ENCODE data around the gene TNIK. TPM values are rescaled to one million over a fixed set of nuclear protein-coding genes. Genes with fewer than 3 reads are reported as not detected.

TNIK gene
- total and polyA plus RNA-seq, 8 donors: 2.1 to 40.2 (median 10.1) TPM

DNA sequence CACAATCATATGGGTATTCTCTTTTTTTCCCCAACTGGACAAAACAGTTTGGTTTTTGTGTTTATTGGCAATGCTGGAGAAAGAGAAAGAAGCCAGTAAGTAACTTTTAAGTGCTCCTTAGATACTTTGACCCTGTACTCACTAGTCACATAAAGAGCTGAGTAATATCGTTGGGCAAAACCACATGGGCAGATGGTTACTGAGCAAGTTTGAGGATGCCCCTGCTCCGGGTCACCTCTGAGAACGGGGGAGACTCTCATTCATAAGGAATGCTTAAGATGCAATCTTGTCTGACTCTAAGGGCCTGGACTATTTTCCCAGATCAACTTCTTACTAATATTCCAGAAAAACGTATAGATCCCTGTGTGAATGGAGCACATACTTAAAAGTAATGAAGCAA is 327.3 kb downstream of the TNIK start:
- no peak for DNase-seq
- no peak for TF ChIP-seq POLR2AphosphoS5 (IDR thresholded peaks at IDR 0.05)

DNA sequence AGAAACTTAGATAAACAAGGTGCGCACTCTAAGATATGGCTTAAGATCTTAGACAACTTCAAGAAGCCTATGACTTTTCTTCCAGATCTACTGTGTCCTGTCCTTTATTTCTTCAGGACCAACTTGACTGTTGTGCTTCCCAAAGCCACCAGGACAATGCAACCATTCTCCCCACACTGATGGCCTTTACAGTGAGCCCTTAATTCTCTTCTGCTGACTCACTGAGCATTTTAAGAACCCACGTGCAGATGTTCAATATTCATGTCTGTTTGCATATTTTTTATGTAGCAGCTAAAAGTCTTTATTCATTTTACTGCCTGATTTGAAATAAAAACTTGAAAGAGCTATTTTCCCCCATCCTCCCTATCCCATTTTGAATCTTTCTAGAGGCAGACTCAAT is 330.4 kb downstream of the TNIK start:
- no peaks in the 10 kb centered on the region for H3K27me3 ChIP-seq
- H3K27ac ChIP-seq: no peak overlapping the region
- peaks cover 0 to 13% (median 2%) of the 10 kb centered on the region in 4 donors for H3K4me1 ChIP-seq
- no peak for TF ChIP-seq EP300 (IDR thresholded peaks at IDR 0.05)
- TF ChIP-seq, protein P1, sequence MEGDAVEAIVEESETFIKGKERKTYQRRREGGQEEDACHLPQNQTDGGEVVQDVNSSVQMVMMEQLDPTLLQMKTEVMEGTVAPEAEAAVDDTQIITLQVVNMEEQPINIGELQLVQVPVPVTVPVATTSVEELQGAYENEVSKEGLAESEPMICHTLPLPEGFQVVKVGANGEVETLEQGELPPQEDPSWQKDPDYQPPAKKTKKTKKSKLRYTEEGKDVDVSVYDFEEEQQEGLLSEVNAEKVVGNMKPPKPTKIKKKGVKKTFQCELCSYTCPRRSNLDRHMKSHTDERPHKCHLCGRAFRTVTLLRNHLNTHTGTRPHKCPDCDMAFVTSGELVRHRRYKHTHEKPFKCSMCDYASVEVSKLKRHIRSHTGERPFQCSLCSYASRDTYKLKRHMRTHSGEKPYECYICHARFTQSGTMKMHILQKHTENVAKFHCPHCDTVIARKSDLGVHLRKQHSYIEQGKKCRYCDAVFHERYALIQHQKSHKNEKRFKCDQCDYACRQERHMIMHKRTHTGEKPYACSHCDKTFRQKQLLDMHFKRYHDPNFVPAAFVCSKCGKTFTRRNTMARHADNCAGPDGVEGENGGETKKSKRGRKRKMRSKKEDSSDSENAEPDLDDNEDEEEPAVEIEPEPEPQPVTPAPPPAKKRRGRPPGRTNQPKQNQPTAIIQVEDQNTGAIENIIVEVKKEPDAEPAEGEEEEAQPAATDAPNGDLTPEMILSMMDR (IDR thresholded peaks at IDR 0.05): no peak
- no peak for TF ChIP-seq POLR2A (IDR thresholded peaks at IDR 0.05)
- TF ChIP-seq POLR2AphosphoS5 (IDR thresholded peaks at IDR 0.05): no peak
- WGBS, 5 donors: 48 to 67% (median 54%) methylated on average over 2 of the region's 2 CpGs
- no peaks in the 10 kb centered on the region for H3K9me3 ChIP-seq
- H3K36me3 ChIP-seq: peaks cover 0 to 14% (median 6%) of the 10 kb centered on the region in 4 donors
- intact Hi-C loops (cut with DNase I; ENCODE audit: low total_unique reads): no loop called here
- no peak overlapping the region for H3K4me3 ChIP-seq
- DNase-seq: no peak

More for the DNA sequence above, 327.3 kb downstream of the TNIK start:
- H3K27ac ChIP-seq: no peak overlapping the region
- peaks cover 0 to 13% (median 2%) of the 10 kb centered on the region in 4 donors for H3K4me1 ChIP-seq
- no peak overlapping the region for H3K4me3 ChIP-seq
- 89 to 94% (median 93%) methylated on average over 4 of the region's 4 CpGs for WGBS, 5 donors
- no peaks in the 10 kb centered on the region for H3K9me3 ChIP-seq
- intact Hi-C loops (cut with DNase I; ENCODE audit: low total_unique reads): no loop called here
- peaks cover 0 to 15% (median 13%) of the 10 kb centered on the region in 4 donors for H3K36me3 ChIP-seq
- no peaks in the 10 kb centered on the region for H3K27me3 ChIP-seq

DNA sequence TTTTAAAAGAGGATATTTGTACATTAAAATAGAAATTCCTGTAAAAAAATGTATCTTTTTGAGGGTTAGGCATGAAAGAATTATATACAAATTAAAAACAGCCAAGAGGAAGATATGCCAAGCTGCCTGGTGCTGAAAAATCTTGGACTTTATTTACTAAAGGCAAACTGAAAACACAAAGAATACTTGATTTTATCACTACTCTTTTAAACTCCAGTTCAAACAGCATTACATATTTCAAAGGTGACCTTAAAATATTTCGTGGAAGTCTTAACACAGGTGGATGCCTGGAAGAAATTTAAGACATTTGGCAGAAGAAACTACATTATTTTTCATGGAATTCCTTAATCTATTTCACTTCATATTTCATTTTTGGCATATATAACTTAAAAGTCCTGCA is 332.6 kb downstream of the TNIK start:
- Histone ChIP-seq H3K27me3 (no peaks in the 10 kb centered on the region), H3K9me3 (no peaks in the 10 kb centered on the region), H3K4me3 (no peak overlapping the region), H3K4me1 (no peaks in the 10 kb centered on the region), H3K36me3 (peaks cover 0 to 30% (median 18%) of the 10 kb centered on the region in 4 donors), H3K27ac (no peak overlapping the region)
- WGBS, 5 donors: 33 to 63% (median 43%) methylated on average over 1 of the region's 1 CpG
- DNase-seq: no peak
- TF ChIP-seq, protein P1 (IDR thresholded peaks at IDR 0.05): no peak
- no peak for TF ChIP-seq EP300 (IDR thresholded peaks at IDR 0.05)
- TF ChIP-seq POLR2AphosphoS5 (IDR thresholded peaks at IDR 0.05): no peak
- TF ChIP-seq POLR2A (IDR thresholded peaks at IDR 0.05): no peak
- intact Hi-C loops (cut with DNase I; ENCODE audit: low total_unique reads): no loop called here

DNA sequence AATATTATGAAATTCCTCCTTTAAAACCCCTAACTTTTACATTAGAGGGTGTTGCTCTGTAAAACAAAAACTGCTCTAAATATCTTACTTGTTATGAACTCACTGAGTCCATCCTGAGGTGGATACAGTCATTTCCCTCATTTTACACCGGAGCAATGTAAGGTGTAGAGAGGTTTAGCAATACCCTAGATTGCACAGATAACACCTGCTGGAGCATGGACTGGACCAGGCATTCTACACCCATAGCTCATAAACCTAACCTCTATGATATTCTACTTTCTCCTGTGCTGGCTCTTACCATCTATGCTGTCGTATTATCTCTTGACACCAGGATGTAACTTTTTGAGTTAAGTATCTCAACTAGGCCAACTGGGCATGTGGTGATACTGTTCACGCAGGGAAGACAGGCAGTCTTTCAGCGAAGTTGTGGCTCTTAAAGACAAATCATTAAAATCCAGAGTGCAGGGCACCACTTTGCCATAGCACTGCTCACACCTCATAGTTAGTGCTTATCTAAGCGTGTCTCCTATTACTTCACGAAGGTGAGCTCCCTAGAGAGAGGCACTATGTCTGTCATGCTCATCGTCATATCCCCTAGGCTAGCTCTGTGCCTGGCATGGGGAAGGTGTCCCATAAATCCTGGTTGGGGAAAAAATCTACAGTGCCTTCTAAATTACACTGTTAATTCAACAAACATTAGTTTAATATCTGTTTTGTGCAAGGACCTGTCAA is 333.6 kb downstream of the TNIK start:
- WGBS, 5 donors: 94 to 99% (median 95%) methylated on average over 7 of the region's 7 CpGs
- H3K27ac ChIP-seq: no peak overlapping the region
- H3K27me3 ChIP-seq: no peaks in the 10 kb centered on the region
- DNase-seq: no peak
- no peak overlapping the region for H3K4me3 ChIP-seq
- no peaks in the 10 kb centered on the region for H3K4me1 ChIP-seq
- TF ChIP-seq POLR2AphosphoS5 (IDR thresholded peaks at IDR 0.05): no peak
- TF ChIP-seq POLR2A (IDR thresholded peaks at IDR 0.05): no peak
- intact Hi-C loops (cut with DNase I; ENCODE audit: low total_unique reads): no loop called here
- H3K9me3 ChIP-seq: no peaks in the 10 kb centered on the region
- peaks cover 0 to 37% (median 27%) of the 10 kb centered on the region in 4 donors for H3K36me3 ChIP-seq

DNA sequence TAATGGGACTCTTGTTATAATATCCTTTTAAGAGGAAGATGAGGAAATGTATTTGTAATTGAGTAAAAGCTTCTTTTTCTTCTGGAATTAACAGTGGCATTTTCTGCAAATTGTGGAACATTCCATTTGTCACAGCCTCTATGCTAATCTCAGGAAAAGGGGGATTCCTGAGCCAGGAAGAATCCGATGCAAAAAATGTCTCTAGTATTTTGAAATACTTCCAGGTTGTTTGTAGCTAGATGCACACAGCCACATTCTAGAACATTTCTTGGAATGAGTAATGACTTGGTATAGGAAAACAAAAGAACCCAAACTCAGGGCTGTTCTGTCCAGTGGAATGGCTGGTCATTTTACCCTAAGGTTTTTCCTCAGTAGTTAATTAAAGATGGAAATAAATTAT is 335.2 kb downstream of the TNIK start:
- Histone ChIP-seq H3K27ac (no peak overlapping the region), H3K9me3 (no peaks in the 10 kb centered on the region), H3K4me1 (no peaks in the 10 kb centered on the region), H3K36me3 (peaks cover 0 to 47% (median 41%) of the 10 kb centered on the region in 4 donors), H3K27me3 (no peaks in the 10 kb centered on the region), H3K4me3 (no peak overlapping the region)
- DNase-seq: no peak
- WGBS, 5 donors: 52 to 83% (median 64%) methylated on average over 1 of the region's 1 CpG
- intact Hi-C loops (cut with DNase I; ENCODE audit: low total_unique reads): no loop called here
- TF ChIP-seq POLR2A (IDR thresholded peaks at IDR 0.05): no peak
- TF ChIP-seq, protein P1 (IDR thresholded peaks at IDR 0.05): no peak
- TF ChIP-seq POLR2AphosphoS5 (IDR thresholded peaks at IDR 0.05): no peak
- no peak for TF ChIP-seq EP300 (IDR thresholded peaks at IDR 0.05)

All from stomach (tissue), 9 donors.